ENCODE data around the gene CD1D. TPM values are rescaled to one million over a fixed set of nuclear protein-coding genes. Genes with fewer than 3 reads are reported as not detected.

Gene CD1D
- total RNA-seq, 1 experiment from 2014 or later, result not detected

GRCh38 chr1:158186180-158186579 is 5.5 kb downstream of the CD1D start:
- Histone ChIP-seq H3K4me3 (ENCODE audit: low read depth in 2 of 2, low read length in 2 of 2) (no peak overlapping the region), H3K27me3 (ENCODE audit: control insufficient read depth, insufficient read depth, low read length) (peaks cover 12% of the 10 kb centered on the region; the same call in 1 of the 2 replicates), H3K4me1 (ENCODE audit: control insufficient read depth, insufficient read depth, low read length) (no peaks in the 10 kb centered on the region), H3K27ac (ENCODE audit: low read length) (no peak overlapping the region), H3K36me3 (ENCODE audit: control insufficient read depth, insufficient read depth, low read length) (no peaks in the 10 kb centered on the region), H3K9me3 (ENCODE audit: control insufficient read depth, insufficient read depth, low read depth, low read length) (no peaks in the 10 kb centered on the region)
- ChIA-PET CTCF (no interaction called here), POLR2A (interaction anchor here (0.6 kb wide), 1 partner anchor 564 kb away, joined by 3 read pairs; no protein-coding TSS in a partner anchor)
- no peak for ATAC-seq
- DNase-seq (ENCODE audit: low read depth, low spot score), result no peak
- in situ Hi-C loops (cut with HindIII; ENCODE audit: low pct_unique_long_range_greater_than_20kb, low sequenced_read_pairs), result no loop called here
- BruUV-seq (replicated peaks), result no TSS peak
- no peak for TF ChIP-seq REST (IDR thresholded peaks at IDR 0.05; ENCODE audit: insufficient read depth in 1 of 2, low read depth in 2 of 2, low read length in 1 of 2)
- intact Hi-C loops (cut with micrococcal nuclease; ENCODE audit: unreplicated experiment), result no loop called here

- BruUV-seq (replicated peaks), result no TSS peak
- TF ChIP-seq TCF7L2 (IDR thresholded peaks at IDR 0.05; ENCODE audit: low read depth, low read length) (no peak), SIN3A (IDR thresholded peaks at IDR 0.05; ENCODE audit: borderline replicate concordance, insufficient read depth, low read depth, low read length) (no peak), CTCF (IDR thresholded peaks at IDR 0.05) (no peak), POLR2AphosphoS5 (IDR thresholded peaks at IDR 0.05; ENCODE audit: low read depth, low read length) (no peak), REST (IDR thresholded peaks at IDR 0.05; ENCODE audit: insufficient read depth in 1 of 2, low read depth in 2 of 2, low read length in 1 of 2) (no peak)
- intact Hi-C loops (cut with micrococcal nuclease; ENCODE audit: unreplicated experiment) (no loop called here), in situ Hi-C loops (cut with HindIII; ENCODE audit: low pct_unique_long_range_greater_than_20kb, low sequenced_read_pairs) (no loop called here)
- ChIA-PET POLR2A (no interaction called here), CTCF (no interaction called here)
- H3K27me3 ChIP-seq (ENCODE audit: control insufficient read depth, insufficient read depth, low read length), result peaks cover 3% of the 10 kb centered on the region; the same call in 1 of the 2 replicates
- H3K36me3 ChIP-seq (ENCODE audit: control insufficient read depth, insufficient read depth, low read length), result no peaks in the 10 kb centered on the region
- DNase-seq (ENCODE audit: low read depth, low spot score), result no peak
- H3K27ac ChIP-seq (ENCODE audit: low read length), result no peak overlapping the region
- H3K4me1 ChIP-seq (ENCODE audit: control insufficient read depth, insufficient read depth, low read length), result no peaks in the 10 kb centered on the region
- no peaks in the 10 kb centered on the region for H3K9me3 ChIP-seq (ENCODE audit: control insufficient read depth, insufficient read depth, low read depth, low read length)
- ATAC-seq, result no peak
- no peak overlapping the region for H3K4me3 ChIP-seq (ENCODE audit: low read depth in 2 of 2, low read length in 2 of 2)
These were observed 7.9 kb downstream of the CD1D start for GRCh38 chr1:158188611-158189010.
